Superior temporal gyrus (tissue), 1 donor: Measurements from ENCODE around the gene LHFPL4.
"Not testable (repeated sequence)": the region's sequence is repeated elsewhere in the genome, so short reads cannot be mapped to it uniquely, and the experiment has no call there.

ENCODE experiments used
- DNase-seq: peaks from one replicate; pipeline ENCODE4 v3.0.0-alpha.2; 2016; ENCODE audit errors: extremely low spot score

Gene LHFPL4

GRCh38 chr3:9553021-9553947, at the start of gene LHFPL4:
Gene LHFPL4 (minus strand): TSS chr3:9553822. CDS start chr3:9552679, 1,143 bp downstream.
- DNase-seq: no peak

- DNase-seq: no peak
These were observed 49.0 kb upstream of the LHFPL4 start for GRCh38 chr3:9602620-9603019.

- DNase-seq: not testable (repeated sequence)
These were observed 47.5 kb upstream of the LHFPL4 start for GRCh38 chr3:9601006-9601581.

- no peak for DNase-seq
These were observed 47.0 kb upstream of the LHFPL4 start for GRCh38 chr3:9600597-9600996.

GRCh38 chr3:9598783-9599387, 45.3 kb upstream of the LHFPL4 start:
- DNase-seq: no peak

- DNase-seq: no peak
These were observed 42.3 kb upstream of the LHFPL4 start for GRCh38 chr3:9595877-9596276.

GRCh38 chr3:9591781-9592180, 38.2 kb upstream of the LHFPL4 start:
- not testable (repeated sequence) for DNase-seq

DNA sequence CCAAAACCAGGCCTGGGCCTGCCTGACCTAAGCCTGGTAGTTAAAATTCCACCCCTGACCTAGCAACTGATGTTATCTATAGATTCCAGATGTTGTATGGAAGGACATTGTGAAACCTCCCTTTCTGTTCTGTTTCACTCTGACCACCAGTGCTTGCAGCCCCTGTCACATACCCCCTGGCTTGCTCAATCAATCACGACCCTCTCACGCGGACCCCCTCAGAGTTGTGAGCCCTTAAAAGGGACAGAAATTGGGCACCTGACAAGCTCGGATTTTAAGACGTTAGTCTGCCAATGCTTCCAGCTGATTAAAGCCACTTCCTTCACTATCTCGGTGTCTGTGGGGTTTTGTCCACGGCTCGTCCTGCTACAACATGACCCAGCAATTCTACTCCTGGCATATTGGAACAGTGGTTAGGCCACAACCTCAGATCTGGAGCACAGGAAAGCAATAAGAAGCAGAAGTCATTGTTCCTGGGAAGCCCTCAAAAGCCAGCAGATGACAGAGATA, 36.7 kb upstream of the LHFPL4 start:
- no peak for DNase-seq

GRCh38 chr3:9583792-9584191, 30.2 kb upstream of the LHFPL4 start:
- no peak for DNase-seq

DNA sequence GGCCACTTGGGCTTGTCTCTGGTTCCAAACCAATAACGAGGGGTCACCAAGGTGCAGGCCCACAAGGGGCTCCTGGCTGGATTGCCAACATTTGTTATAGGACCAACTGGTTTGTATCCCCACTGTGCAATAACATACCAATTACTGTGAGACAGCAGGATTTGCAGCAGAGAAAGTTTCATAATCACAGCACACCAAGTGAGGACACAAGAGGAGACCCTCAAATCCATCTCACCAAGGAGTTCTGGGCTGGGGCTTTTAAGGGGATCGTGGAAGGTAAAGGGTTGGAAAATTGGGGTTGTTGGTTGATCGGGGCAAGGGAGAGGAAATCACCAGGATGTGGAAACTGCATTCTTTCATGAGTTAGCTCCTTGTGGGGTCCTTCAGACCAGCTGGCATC, 29.7 kb upstream of the LHFPL4 start:
- no peak for DNase-seq

DNA sequence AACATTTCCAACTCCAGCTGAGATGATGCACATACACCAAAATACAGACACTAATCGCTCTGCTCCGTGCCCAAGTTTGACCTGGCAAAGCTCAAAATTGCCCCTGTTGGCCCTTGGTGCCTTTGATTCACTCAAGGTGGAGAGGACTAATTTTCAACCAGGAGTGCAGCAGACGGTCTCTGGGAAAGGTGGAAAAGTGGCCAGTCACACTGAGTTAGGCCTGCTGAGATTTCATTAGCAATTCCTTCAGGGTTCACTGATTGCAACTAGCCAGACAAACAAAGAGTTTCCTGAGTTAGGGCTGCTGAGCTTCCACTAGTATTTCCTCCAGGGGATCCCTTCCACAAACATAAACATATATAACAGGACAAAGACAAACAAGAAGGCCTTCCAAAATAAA, 28.7 kb upstream of the LHFPL4 start:
- no peak for DNase-seq

DNA sequence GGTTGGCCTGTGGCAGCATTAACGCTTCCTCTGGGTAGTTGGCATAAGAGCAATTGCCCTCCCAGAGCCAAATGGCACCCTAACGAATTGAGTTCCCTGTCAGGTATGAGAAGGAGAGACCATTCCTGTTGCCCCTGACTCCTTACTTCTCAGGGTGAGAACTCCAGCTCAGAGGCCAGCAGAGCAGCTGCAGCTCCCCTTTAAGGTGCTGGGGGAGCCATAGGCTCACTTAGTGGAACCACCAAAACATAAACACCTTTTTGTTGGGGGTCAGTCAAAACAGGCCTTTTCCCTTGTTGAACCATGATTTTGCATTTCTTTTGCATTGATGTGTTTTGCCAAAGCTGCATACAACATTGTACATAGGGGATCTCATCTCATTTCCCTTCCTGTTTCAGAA, 28.1 kb upstream of the LHFPL4 start:
- DNase-seq: no peak

DNA sequence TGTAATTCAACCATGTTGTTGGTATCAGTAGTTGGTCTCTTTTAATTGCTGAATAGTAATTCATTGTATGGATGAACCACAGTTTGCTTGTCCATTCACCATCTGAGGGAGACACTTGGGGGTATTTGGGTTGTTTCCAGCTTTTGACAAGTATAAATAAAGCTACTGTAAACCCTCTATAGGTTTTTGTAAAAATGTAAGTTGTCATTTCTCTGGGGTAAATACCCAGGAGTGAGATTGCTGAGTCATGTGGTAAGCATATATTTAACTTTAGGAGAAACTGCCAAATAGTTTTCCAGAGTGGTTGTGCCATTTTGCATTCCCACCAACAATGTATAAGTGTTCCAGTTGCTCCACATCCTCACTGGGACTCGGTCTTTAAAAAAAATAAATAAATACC, 15.4 kb upstream of the LHFPL4 start:
- DNase-seq: no peak

- no peak for DNase-seq
These were observed 11.7 kb upstream of the LHFPL4 start for GRCh38 chr3:9565316-9565715.

- no peak for DNase-seq
These were observed 10.2 kb upstream of the LHFPL4 start for GRCh38 chr3:9563851-9564250.

- not testable (repeated sequence) for DNase-seq
These were observed 6.4 kb upstream of the LHFPL4 start for GRCh38 chr3:9560056-9560455.

DNA sequence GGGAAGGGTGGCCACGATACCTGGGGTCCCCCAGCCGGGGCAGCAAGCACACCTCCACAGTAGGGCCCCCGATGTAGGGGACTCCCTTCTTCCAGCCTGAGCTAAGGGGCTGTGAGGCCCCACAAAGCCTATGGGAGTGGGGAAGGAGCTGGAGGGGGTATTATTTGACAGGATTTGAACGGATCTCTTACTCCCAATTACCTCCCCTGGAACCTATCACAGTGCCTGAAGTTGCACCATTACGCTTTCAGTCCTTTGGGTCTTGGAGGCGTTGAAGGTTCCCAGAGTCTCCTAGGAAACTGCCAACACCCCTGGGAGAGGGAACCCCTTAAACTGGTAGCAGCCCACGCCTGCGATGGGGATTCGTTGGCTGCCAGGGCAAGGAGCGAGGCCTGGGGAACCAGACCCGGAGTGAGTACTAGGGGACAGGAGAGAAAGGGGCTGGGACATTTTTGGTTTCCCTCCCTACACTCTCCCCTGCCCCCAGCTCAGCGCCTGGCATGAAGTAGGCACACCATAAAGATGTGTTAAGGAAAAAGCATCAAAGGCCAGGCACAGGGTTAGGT, 409 bp upstream of the LHFPL4 start:
- DNase-seq: no peak

DNA sequence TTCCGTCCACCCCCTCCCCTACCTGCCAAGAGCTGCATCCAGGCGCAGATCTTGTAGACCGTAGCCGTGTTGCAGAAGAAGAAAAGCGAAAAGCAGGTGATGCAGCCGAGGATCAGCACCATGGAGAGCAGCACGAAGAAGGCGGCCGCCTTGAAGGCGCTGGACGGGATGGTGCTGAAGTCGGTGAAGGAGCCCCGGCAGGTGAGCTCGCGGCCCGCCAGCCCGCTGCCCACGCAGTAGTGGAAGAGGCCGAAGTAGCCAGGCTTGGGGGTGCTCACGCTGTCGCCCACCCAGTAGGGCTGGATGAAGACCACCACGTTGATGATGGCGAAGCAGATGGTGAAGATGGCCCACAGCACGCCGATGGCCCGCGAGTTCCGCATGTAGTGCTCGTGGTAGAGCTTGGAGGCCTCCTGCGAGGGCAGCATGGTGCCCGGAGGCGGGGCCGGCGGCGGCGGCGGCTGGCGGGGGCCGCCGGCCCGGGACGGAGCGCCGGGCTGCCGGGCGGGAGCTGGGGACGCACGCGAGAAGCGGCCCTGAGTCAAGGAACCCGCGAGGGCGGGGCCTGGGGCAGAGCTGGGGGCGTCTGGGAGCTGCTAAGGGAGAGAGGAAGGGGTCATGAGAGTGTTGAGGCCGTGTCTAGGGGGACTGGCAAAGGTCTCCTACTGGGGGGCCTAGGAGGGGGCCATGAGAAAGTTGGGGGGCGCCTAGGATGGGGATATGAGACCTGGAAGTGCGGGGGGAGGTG, 1.2 kb downstream of the LHFPL4 start:
- no peak for DNase-seq

DNA sequence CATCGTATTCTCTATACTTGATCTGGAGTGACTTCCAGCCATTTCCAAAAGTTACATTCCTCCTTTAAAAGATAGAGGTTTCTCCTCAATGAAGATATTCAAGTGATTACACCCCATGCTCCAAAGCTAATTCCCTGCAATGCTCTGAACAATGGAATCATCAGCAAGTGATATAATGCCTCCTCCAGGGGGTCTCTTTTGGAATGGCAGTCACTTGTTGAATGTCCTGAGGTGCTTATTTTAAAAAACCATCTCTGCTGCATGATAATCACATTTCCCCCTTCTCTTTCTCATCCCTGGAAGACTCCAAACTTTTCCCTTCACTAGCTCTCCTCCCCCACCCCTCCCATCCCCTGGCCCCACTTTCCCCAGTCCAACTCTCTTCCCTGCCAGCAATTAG, 2.6 kb downstream of the LHFPL4 start:
- no peak for DNase-seq

- DNase-seq: no peak
These were observed 4.0 kb downstream of the LHFPL4 start for GRCh38 chr3:9549600-9549999.

DNA sequence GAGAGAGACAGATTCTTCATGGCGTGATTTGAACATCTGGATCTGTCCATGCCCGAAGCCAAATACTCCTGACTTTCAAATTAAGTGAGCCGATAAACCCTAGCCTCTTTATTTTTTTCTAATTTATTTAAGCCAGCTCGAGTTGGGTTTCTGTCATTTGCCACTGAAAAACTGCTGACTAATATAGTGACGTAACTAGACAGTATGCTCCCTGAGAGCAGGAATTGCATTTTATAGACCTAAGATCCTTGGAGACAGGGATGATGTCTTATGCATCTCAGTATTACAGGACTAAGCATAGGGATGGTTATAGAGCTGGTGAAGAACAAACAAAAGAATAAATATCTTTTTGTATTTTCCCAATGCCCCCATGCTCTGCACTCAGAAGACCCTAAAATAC, 4.6 kb downstream of the LHFPL4 start:
- DNase-seq: no peak

DNA sequence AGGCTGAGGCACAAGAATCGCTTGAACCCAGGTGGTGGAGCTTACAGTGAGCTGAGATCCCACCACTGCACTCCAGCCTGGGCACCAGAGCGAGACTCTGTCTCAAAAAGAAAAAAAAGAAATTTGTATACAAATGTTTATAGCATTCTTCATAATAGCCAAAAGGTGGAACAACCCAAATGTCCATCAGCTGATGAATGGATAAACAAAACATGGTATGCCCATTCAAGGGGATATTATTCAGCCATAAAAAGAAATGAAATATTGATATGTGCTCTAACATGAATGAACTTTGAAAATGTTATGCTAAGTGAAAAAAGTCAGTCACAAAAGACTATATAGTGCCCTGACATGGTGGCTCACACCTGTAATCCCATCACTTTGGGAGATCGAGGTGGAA, 11.4 kb downstream of the LHFPL4 start:
- DNase-seq: no peak
